Lower leg skin (tissue), 4 donors: ENCODE measurements around the gene ALOXE3. TPM values are rescaled to one million over a fixed set of nuclear protein-coding genes. Genes with fewer than 3 reads are reported as not detected.
"Not testable (repeated sequence)": the region's sequence is repeated elsewhere in the genome, so short reads cannot be mapped to it uniquely, and the experiment has no call there.

Experiments used
- DNase-seq, 2 donors: peaks; one replicate each; pipeline ENCODE4 v3.0.0-alpha.2; 2019; ENCODE audit warnings: low spot score in 2 of 2
- H3K4me3 ChIP-seq: fragments of 200-600 bp; sonication (generic); 2 replicates; pipeline ENCODE4 v1.5.1; 2017; ENCODE audit warnings: mild to moderate bottlenecking, low read depth; ENCODE audit not compliant: poor library complexity, severe bottlenecking
- POLR2A ChIP-seq, 2 donors: fragments of 450-650 bp; IDR thresholded peaks; one replicate each; pipeline ENCODE4 v1.6.1; 2016 to 2017; ENCODE audit warnings: antibody characterized with exemption in 2 of 2, mild to moderate bottlenecking in 1 of 2, moderate library complexity in 1 of 2
- WGBS, 2 donors: methylation state at CpG; one replicate each; pipeline ENCODE4 v1.1.5; 2018; 5-methylcytosine and 5-hydroxymethylcytosine counted together
- intact Hi-C: fragments of 100-400 bp; cut with DNase I; formaldehyde crosslinking; loops from one replicate; pipeline ENCODE4 v1.15.0; 2023; ENCODE audit warnings: low total_unique reads
- total RNA-seq, 4 donors: library from RNA; depleted of rRNA; stranded (reverse); fragments of >200 nt; gene quantifications; one replicate each; pipeline ENCODE4 v1.1.0, GENCODE V29; 2016
- TF ChIP-seq, protein P1 (sequence below), 3 donors: fragments of 450-650 bp; IDR thresholded peaks; one replicate each; pipeline ENCODE4 v1.5.1; 2016; ENCODE audit warnings: antibody characterized with exemption in 3 of 3, mild to moderate bottlenecking in 3 of 3, moderate library complexity in 2 of 3

The ALOXE3 gene
- total RNA-seq, 4 donors from 2014 or later, result 73.8 to 143 (median 88.2) TPM

DNA sequence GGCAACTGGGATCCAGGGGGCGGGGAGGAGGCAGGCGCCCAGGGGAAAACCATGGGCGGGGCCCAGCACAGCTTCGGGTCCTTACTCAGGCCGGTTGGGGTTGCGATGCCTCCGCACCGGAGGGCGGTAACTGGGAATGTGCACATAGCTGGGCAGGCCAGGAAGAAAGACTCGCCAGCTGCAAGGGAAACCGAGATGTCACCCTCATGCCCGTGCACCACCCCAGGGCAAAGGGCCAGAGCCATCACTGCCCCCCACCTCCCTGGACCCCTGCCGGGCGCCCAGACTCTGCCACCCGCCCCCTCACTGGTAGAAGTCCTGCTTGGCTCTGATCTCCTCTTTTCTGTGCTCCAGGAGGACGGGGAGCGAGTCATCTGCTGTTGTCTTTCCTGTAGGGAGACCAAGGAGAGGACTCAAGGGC is 37.5 kb downstream of the ALOXE3 start:
- no peak for DNase-seq
- no peak for TF ChIP-seq POLR2A (IDR thresholded peaks at IDR 0.05)
- TF ChIP-seq, protein P1, sequence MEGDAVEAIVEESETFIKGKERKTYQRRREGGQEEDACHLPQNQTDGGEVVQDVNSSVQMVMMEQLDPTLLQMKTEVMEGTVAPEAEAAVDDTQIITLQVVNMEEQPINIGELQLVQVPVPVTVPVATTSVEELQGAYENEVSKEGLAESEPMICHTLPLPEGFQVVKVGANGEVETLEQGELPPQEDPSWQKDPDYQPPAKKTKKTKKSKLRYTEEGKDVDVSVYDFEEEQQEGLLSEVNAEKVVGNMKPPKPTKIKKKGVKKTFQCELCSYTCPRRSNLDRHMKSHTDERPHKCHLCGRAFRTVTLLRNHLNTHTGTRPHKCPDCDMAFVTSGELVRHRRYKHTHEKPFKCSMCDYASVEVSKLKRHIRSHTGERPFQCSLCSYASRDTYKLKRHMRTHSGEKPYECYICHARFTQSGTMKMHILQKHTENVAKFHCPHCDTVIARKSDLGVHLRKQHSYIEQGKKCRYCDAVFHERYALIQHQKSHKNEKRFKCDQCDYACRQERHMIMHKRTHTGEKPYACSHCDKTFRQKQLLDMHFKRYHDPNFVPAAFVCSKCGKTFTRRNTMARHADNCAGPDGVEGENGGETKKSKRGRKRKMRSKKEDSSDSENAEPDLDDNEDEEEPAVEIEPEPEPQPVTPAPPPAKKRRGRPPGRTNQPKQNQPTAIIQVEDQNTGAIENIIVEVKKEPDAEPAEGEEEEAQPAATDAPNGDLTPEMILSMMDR (IDR thresholded peaks at IDR 0.05), result no peak
- 30 to 32% methylated on average over 14 to 16 of the region's 17 CpGs for WGBS, 2 donors
- intact Hi-C loops, result no loop called here
- no peak overlapping the region for H3K4me3 ChIP-seq

DNA sequence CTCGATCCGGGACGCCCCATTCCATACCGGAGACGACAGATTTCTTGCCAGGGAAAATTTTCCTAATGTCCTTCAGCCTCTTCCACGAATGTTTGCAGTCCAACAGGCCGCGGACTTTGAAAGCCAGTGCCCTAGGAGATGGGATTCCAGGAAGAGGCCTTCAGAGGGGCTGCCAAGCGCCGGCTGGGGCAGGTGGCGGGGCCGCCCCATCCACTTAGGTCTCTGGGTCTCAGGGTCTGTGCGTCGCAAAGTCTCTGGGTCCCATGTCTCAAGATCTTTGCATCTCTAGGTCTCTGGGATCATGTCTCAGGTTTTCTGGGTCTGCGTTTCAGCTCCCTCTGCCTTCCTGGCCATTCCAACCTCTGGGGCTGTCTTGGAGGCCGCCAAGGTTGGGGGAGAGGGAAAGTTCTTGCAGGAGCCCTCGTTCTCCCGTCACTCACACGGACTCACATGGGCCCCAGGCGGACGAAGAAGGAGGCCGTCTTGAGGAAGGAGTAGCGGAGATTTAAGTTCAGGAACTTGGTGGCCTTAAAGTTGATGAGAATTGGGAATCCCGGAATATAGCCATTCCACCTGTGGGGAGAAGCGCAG is 38.0 kb downstream of the ALOXE3 start:
- no peak overlapping the region for H3K4me3 ChIP-seq
- WGBS, 2 donors, result 19 to 22% methylated on average over 22 to 25 of the region's 25 CpGs
- TF ChIP-seq POLR2A (IDR thresholded peaks at IDR 0.05), result no peak
- TF ChIP-seq, protein P1 (IDR thresholded peaks at IDR 0.05), result no peak
- intact Hi-C loops, result no loop called here
- no peak for DNase-seq

DNA sequence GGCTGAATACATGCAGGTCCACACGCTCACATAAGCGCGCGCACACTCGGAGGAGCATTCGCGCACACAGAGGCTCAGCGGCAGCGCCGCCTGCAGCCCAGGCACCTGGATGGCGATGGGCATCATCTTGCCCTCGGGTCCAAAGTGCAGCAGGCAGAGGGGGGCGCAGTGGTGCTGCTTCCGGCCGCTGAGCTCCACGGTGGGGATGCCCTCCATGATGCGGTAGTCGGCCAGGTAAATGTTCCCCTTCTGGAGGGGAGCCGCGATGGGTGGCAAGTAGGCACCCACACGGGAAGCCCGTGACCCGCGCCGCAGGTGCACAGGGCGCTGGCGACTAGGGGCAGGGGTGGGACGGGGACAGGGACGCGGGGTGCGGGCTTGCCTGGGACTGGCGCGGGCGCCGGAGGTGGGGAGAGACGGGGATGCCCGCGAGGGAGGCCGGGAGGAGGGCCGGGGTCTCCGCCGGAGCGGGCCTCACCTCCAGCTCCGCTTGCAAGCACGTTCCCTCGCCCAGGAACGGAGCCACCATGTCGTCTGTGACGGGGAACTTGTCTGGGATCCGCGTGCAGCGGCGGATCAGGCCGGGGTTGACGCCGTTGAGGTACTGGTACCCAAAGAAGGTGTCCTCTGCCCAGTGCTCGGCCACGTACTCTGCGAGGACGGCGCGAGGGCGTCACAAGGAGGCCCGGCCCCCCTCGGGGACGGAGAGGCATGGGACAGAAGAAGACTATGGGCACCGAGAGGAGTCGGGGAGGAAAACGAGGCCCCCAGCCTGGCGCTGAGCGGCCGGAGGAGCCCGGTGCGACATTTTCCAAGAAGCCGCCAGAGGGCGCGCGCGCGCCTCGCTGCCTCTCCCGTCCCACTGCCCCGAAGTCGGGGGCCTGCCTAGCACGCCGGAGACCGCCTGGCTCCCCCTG is 38.8 kb downstream of the ALOXE3 start:
- 1% methylated on average over 26 to 52 of the region's 87 CpGs for WGBS, 2 donors
- TF ChIP-seq, protein P1 (IDR thresholded peaks at IDR 0.05), result peak in 1 of 3 donors; percentile 64
- no peak for TF ChIP-seq POLR2A (IDR thresholded peaks at IDR 0.05)
- peak in 1 of 2 donors; percentile 94 for DNase-seq
- H3K4me3 ChIP-seq, result no peak overlapping the region
- intact Hi-C loops, result no loop called here

DNA sequence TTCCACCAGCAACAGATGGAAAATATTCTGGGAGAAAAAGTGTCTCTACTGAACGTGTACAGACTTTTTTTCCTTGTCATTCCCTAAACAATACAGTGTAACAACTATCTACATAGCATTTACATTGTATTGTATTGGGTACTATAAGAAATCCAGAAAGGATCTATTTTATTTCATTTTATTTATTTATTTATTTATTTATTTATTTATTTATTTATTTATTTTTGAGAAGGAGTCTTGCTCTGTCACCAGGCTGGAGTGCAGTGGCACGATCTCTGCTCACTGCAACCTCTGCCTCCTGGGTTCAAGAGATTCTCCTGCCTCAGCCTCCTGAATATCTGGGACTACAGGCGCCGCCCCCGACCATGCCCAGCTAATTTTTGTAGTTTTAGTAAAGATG is 40.4 kb downstream of the ALOXE3 start:
- 88 to 92% methylated on average over 5 of the region's 5 CpGs for WGBS, 2 donors
- DNase-seq, H3K4me3 ChIP-seq, intact Hi-C loops: not testable (repeated sequence)

DNA sequence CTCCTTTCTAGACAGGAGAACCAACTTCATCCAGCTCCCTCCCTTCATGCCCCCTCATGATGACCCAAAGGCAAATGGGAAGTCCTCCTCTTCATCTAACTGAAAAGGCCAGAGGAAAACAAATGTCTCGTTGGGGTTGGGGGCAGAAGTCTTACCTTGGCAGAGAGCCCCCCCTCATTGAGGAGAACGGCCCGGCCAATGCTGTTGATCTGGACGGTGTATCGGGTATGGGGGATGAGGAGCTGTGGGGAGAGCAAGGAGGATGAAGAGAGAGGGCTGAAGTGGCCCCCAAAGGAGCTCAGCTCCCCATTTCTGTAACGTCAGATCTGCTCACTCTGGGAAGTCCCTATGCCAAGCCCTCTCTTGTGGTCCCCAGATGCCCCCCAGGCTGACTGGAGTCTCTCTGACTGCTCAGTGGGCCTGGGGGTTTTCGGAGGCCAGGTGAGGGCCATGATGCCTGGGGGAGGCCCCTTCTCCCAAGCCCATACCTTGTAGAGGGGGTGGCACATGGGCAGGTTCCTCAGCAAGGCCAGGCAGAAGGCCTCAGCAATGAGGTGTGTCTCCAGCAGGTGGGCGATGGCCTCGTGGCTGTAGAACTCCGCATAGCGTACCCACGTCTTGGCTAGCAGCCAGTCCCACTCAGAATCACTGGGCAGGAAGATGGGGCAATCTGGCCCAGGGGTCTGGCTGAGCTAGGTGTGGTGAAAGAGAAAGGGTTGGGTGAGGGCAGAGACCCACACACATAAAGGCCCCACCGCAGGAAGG is 41.6 kb downstream of the ALOXE3 start:
- WGBS, 2 donors, result 82 to 89% methylated on average over 13 of the region's 13 CpGs
- intact Hi-C loops, result no loop called here

More for the DNA sequence above, 41.6 kb downstream of the ALOXE3 start:
- no peak for DNase-seq
- no peak overlapping the region for H3K4me3 ChIP-seq
- no peak for TF ChIP-seq POLR2A (IDR thresholded peaks at IDR 0.05)
- TF ChIP-seq, protein P1 (IDR thresholded peaks at IDR 0.05), result no peak
